C1 segment of cervical spinal cord (tissue), 14 donors: ENCODE measurements around the gene DCDC2C.

ENCODE experiments used
- DNase-seq, 14 donors: peaks; one replicate each; lab custom pipeline; 2025; lab: John Stamatoyannopoulos, UW

The DCDC2C gene

GRCh38 chr2:3827673-3828575, 124.5 kb downstream of the DCDC2C start:
- no peak for DNase-seq

GRCh38 chr2:3830796-3831195, 127.4 kb downstream of the DCDC2C start:
- no peak for DNase-seq

GRCh38 chr2:3837086-3837485, 133.7 kb downstream of the DCDC2C start:
- no peak for DNase-seq

GRCh38 chr2:3838348-3838747, 135.0 kb downstream of the DCDC2C start:
- no peak for DNase-seq

GRCh38 chr2:3839476-3839875, 136.1 kb downstream of the DCDC2C start:
- no peak for DNase-seq

- DNase-seq, result no peak
Observed at GRCh38 chr2:3840611-3841155, 137.3 kb downstream of the DCDC2C start.

- DNase-seq, result no peak
Observed at GRCh38 chr2:3847397-3848052, 144.2 kb downstream of the DCDC2C start.

GRCh38 chr2:3848776-3849175, 145.4 kb downstream of the DCDC2C start:
- DNase-seq, result no peak

- DNase-seq, result no peak
Observed at GRCh38 chr2:3849213-3849612, 145.8 kb downstream of the DCDC2C start.

- peak in 1 of 14 donors; percentile 30 for DNase-seq
Observed at GRCh38 chr2:3857576-3857975, 154.2 kb downstream of the DCDC2C start.

GRCh38 chr2:3864943-3865865, 161.8 kb downstream of the DCDC2C start:
- DNase-seq, result no peak

- DNase-seq, result no peak
Observed at GRCh38 chr2:3867469-3867868, 164.1 kb downstream of the DCDC2C start.

- no peak for DNase-seq
Observed at GRCh38 chr2:3868012-3868805, 164.8 kb downstream of the DCDC2C start.

- DNase-seq, result no peak
Observed at GRCh38 chr2:3870222-3870621, 166.8 kb downstream of the DCDC2C start.

- no peak for DNase-seq
Observed at GRCh38 chr2:3871002-3871401, 167.6 kb downstream of the DCDC2C start.

GRCh38 chr2:3872451-3872850, 169.1 kb downstream of the DCDC2C start:
- no peak for DNase-seq

GRCh38 chr2:3873899-3874298, 170.5 kb downstream of the DCDC2C start:
- no peak for DNase-seq

GRCh38 chr2:3876221-3876620, 172.8 kb downstream of the DCDC2C start:
- no peak for DNase-seq

GRCh38 chr2:3876685-3877084, 173.3 kb downstream of the DCDC2C start:
- no peak for DNase-seq
